Femur (tissue), 1 donor: ENCODE data around the gene GJB4.
"Not testable (repeated sequence)": the region's sequence is repeated elsewhere in the genome, so short reads cannot be mapped to it uniquely, and the experiment has no call there.

Source experiments
- DNase-seq: peaks from one replicate; pipeline ENCODE4 v3.0.0-alpha.2; 2017

Gene GJB4

GRCh38 chr1:34747638-34747941 lies 11.9 kb upstream of the GJB4 start:
- DNase-seq = no peak

- DNase-seq = no peak
These were observed 9.5 kb upstream of the GJB4 start for GRCh38 chr1:34749992-34750391.

GRCh38 chr1:34750610-34751009 lies 8.9 kb upstream of the GJB4 start:
- no peak for DNase-seq

GRCh38 chr1:34753163-34753562 lies 6.4 kb upstream of the GJB4 start:
- no peak for DNase-seq

- DNase-seq = no peak
These were observed 4.4 kb upstream of the GJB4 start, which contains the start of gene GJB5 for GRCh38 chr1:34754964-34755637. TSS of gene GJB5 (plus strand) at chr1:34755047. CDS start at chr1:34757331, 2,284 bp downstream.

GRCh38 chr1:34755961-34756360 lies 3.6 kb upstream of the GJB4 start:
- DNase-seq = no peak

- DNase-seq = no peak
These were observed 2.2 kb upstream of the GJB4 start for GRCh38 chr1:34757386-34757785.

- DNase-seq = no peak
These were observed 789 bp upstream of the GJB4 start for GRCh38 chr1:34758751-34759150.

- no peak for DNase-seq
These were observed 1.7 kb downstream of the GJB4 start for GRCh38 chr1:34761176-34761761.

GRCh38 chr1:34761776-34762307 lies 2.3 kb downstream of the GJB4 start:
- no peak for DNase-seq

GRCh38 chr1:34762474-34763141 lies 3.1 kb downstream of the GJB4 start:
- no peak for DNase-seq

GRCh38 chr1:34763142-34763781 lies 3.7 kb downstream of the GJB4 start:
- DNase-seq = no peak

- no peak for DNase-seq
These were observed 9.3 kb downstream of the GJB4 start for GRCh38 chr1:34768856-34769255.

- DNase-seq = no peak
These were observed 11.5 kb downstream of the GJB4 start for GRCh38 chr1:34770891-34771504.

GRCh38 chr1:34771573-34772371 lies 12.2 kb downstream of the GJB4 start:
- DNase-seq = no peak

GRCh38 chr1:34773114-34773513 lies 13.6 kb downstream of the GJB4 start:
- DNase-seq = not testable (repeated sequence)

GRCh38 chr1:34774957-34775356 lies 15.4 kb downstream of the GJB4 start:
- no peak for DNase-seq

- DNase-seq = no peak
These were observed 17.4 kb downstream of the GJB4 start for GRCh38 chr1:34776911-34777310.

- no peak for DNase-seq
These were observed 18.2 kb downstream of the GJB4 start for GRCh38 chr1:34777519-34778321.

GRCh38 chr1:34778381-34778780 lies 18.8 kb downstream of the GJB4 start:
- DNase-seq = no peak

GRCh38 chr1:34779005-34779404 lies 19.5 kb downstream of the GJB4 start:
- no peak for DNase-seq
